Loucy (cell line): ENCODE results near the gene MCF2L.

Experiments used
- H2AFZ ChIP-seq: fragments of 200-600 bp; sonication (generic); 2 replicates; pipeline ENCODE4 v1.6.0; 2016; ENCODE audit warnings: antibody characterized with exemption, mild to moderate bottlenecking, low read length, moderate library complexity
- H3F3A ChIP-seq: fragments of 200-600 bp; 2 replicates; pipeline ENCODE4 v1.6.0; 2016; ENCODE audit warnings: antibody characterized with exemption, low read depth, mild to moderate bottlenecking
- H3K27me3 ChIP-seq: fragments of 200-600 bp; sonication (generic); 2 replicates; pipeline ENCODE4 v1.6.1; 2014; ENCODE audit warnings: low read length, mild to moderate bottlenecking; ENCODE audit not compliant: insufficient read depth, poor library complexity, severe bottlenecking
- H3K36me3 ChIP-seq: fragments of 200-600 bp; sonication (generic); 2 replicates; pipeline ENCODE4 v1.6.1; 2016; ENCODE audit warnings: low read length; ENCODE audit not compliant: insufficient read depth
- H3K4me1 ChIP-seq: fragments of 200-600 bp; sonication (generic); 2 replicates; pipeline ENCODE4 v1.5.1; 2014; ENCODE audit warnings: low read length, mild to moderate bottlenecking; ENCODE audit not compliant: insufficient read depth, poor library complexity, severe bottlenecking
- H3K4me2 ChIP-seq: fragments of 200-600 bp; sonication (generic); 2 replicates; pipeline ENCODE4 v1.6.0; 2014; ENCODE audit warnings: antibody characterized with exemption, low read length, low read depth, mild to moderate bottlenecking; ENCODE audit not compliant: poor library complexity, severe bottlenecking
- H3K4me3 ChIP-seq: fragments of 200-600 bp; sonication (generic); 2 replicates; pipeline ENCODE4 v1.5.1; 2014; ENCODE audit warnings: low read length, mild to moderate bottlenecking, mixed read lengths; ENCODE audit not compliant: poor library complexity, severe bottlenecking
- H3K79me2 ChIP-seq: fragments of 200-600 bp; sonication (generic); 2 replicates; pipeline ENCODE4 v1.6.1; 2014; ENCODE audit warnings: low read length; ENCODE audit not compliant: insufficient read depth
- H3K9ac ChIP-seq: fragments of 200-600 bp; sonication (generic); 2 replicates; pipeline ENCODE4 v1.6.0; 2014; ENCODE audit warnings: mild to moderate bottlenecking, low read depth, low read length, moderate library complexity; ENCODE audit not compliant: poor library complexity, severe bottlenecking
- H3K9me2 ChIP-seq: fragments of 200-600 bp; sonication (generic); replicated peaks from 2 replicates; pipeline ENCODE4 v1.6.1; 2016; ENCODE audit warnings: low read depth, low read length, mixed read lengths
- H3K9me3 ChIP-seq: fragments of 200-600 bp; sonication (generic); 2 replicates; pipeline ENCODE4 v1.6.1; 2014; ENCODE audit warnings: mild to moderate bottlenecking, antibody characterized with exemption, low read length, low read depth; ENCODE audit not compliant: insufficient read depth
- H4K20me1 ChIP-seq: fragments of 200-600 bp; sonication (generic); 2 replicates; pipeline ENCODE4 v1.6.0; 2014; ENCODE audit warnings: antibody characterized with exemption, low read length, mild to moderate bottlenecking; ENCODE audit not compliant: insufficient read depth, poor library complexity, severe bottlenecking
- CTCF ChIP-seq: fragments of 200-600 bp; sonication (generic); conservative IDR thresholded peaks from 2 replicates; pipeline ENCODE4 v1.5.1; 2014; ENCODE audit warnings: mild to moderate bottlenecking, antibody characterized with exemption, low read length
- EZH2phosphoT487 ChIP-seq: fragments of 200-600 bp; IDR thresholded peaks from 2 replicates; pipeline ENCODE4 v1.6.1; 2018; ENCODE audit warnings: antibody characterized with exemption, mild to moderate bottlenecking, moderate library complexity, borderline replicate concordance

The MCF2L gene

GRCh38 chr13:113123226-113124201, 154.5 kb downstream of the MCF2L start:
- H2AFZ ChIP-seq = no peak overlapping the region
- H3K9me3 ChIP-seq = no peaks in the 10 kb centered on the region
- no peak overlapping the region for H3K9ac ChIP-seq

GRCh38 chr13:113124211-113124970, 155.4 kb downstream of the MCF2L start:
- no peaks in the 10 kb centered on the region for H3K27me3 ChIP-seq
- H3K4me1 ChIP-seq = no peaks in the 10 kb centered on the region
- no peaks in the 10 kb centered on the region for H3K36me3 ChIP-seq
- H3K9me3 ChIP-seq = no peaks in the 10 kb centered on the region
- H3K9me2 ChIP-seq = no peaks in the 10 kb centered on the region
- no peak overlapping the region for H2AFZ ChIP-seq
- no peak for TF ChIP-seq CTCF
- no peak for TF ChIP-seq EZH2phosphoT487
- H3K4me3 ChIP-seq = no peak overlapping the region
- H3K4me2 ChIP-seq = no peak overlapping the region
- no peak overlapping the region for H3K9ac ChIP-seq
- no peaks in the 10 kb centered on the region for H4K20me1 ChIP-seq
- H3F3A ChIP-seq = no peaks in the 10 kb centered on the region
- H3K79me2 ChIP-seq = no peaks in the 10 kb centered on the region

More at GRCh38 chr13:113123226-113124201, 154.5 kb downstream of the MCF2L start:
- TF ChIP-seq EZH2phosphoT487 (no peak), CTCF (peak; percentile 47)
- H3K27me3 ChIP-seq = no peaks in the 10 kb centered on the region
- H3K79me2 ChIP-seq = no peaks in the 10 kb centered on the region
- H3K36me3 ChIP-seq = no peaks in the 10 kb centered on the region
- no peaks in the 10 kb centered on the region for H3K9me2 ChIP-seq
- no peaks in the 10 kb centered on the region for H3F3A ChIP-seq
- no peaks in the 10 kb centered on the region for H4K20me1 ChIP-seq
- H3K4me1 ChIP-seq = no peaks in the 10 kb centered on the region
- H3K4me2 ChIP-seq = no peak overlapping the region
- no peak overlapping the region for H3K4me3 ChIP-seq

- Histone ChIP-seq H3K27me3 (no peaks in the 10 kb centered on the region), H3K9me2 (no peaks in the 10 kb centered on the region), H3K9me3 (no peaks in the 10 kb centered on the region), H4K20me1 (no peaks in the 10 kb centered on the region), H3F3A (no peaks in the 10 kb centered on the region), H3K36me3 (no peaks in the 10 kb centered on the region), H3K4me2 (no peak overlapping the region), H3K79me2 (no peaks in the 10 kb centered on the region), H3K4me3 (no peak overlapping the region), H3K4me1 (no peaks in the 10 kb centered on the region), H3K9ac (no peak overlapping the region), H2AFZ (no peak overlapping the region)
- TF ChIP-seq EZH2phosphoT487 (no peak), CTCF (no peak)
These were observed 156.7 kb downstream of the MCF2L start for GRCh38 chr13:113125506-113126264.
